C4-2B (cell line): Measurements from ENCODE around the gene PRPH.

Experiments used
- H3K27ac ChIP-seq: fragments of 450-650 bp; 2 replicates; pipeline ENCODE4 v1.5.1; 2017
- ZFX ChIP-seq: fragments of 450-650 bp; IDR thresholded peaks from 2 replicates; pipeline ENCODE4 v1.6.1; 2017
- TF ChIP-seq, protein P1 (sequence below): fragments of 450-650 bp; conservative IDR thresholded peaks from 2 replicates; pipeline ENCODE4 v1.5.1; 2017; ENCODE audit warnings: mild to moderate bottlenecking

PRPH gene

DNA sequence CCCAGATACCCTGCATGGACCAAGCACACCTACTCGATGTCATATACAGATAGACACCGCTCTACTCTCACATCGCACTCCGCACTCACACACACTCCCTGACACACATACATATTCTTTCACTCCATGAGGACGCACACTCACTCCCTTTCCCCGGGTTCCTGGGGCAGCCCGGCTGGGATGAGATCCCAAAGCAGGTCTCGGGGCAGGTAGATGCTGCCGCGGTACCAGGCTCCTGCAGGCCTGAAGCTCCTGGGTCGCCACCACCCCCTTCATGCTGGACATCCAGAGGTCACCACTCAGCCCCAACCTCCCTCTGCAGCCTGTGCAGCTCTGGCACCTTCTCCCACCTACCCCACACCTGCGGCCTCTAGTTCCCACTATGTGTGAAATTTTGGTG, 39.7 kb downstream of the PRPH start:
- TF ChIP-seq ZFX: no peak
- no peak overlapping the region for H3K27ac ChIP-seq

DNA sequence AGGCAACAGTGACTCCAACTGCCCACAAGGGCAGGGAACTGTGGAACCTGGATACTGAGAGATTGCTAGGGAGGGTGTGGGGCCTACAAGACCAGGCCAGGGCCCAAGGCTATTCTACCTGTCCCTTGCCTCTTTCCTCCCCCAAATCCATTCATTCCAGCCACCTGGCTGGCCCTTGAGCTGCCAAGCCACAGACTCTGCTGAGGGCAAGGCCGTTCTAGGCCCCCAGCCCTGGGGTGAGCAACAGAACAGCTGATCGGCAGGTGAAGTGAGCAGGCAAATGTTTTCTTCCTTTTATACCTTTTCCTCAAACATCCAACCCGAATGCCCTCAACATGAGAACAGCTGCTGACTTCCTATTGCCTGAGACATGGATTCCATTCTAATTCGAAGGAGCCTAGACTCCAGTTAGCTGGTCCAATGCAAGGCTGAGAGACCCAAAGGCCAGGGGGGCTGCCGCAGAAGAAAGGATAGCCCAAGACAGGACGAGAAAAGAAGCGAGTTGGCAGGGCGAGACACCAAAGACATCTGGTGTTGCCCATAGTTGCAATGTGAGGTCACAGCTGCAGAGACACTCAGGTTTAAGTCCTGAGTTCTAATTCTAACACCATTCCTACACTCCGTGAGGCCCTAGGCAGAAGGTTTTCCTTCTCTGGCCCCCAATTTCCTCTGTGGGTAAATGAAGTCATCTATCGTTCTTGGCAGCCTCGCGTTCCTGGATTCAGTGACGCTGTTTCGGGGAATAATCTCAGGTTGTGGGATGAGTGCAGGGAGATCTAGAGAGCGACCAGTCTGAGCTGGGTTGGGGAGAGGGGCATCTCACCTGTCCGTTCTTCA, 40.4 kb downstream of the PRPH start:
- TF ChIP-seq, protein P1, sequence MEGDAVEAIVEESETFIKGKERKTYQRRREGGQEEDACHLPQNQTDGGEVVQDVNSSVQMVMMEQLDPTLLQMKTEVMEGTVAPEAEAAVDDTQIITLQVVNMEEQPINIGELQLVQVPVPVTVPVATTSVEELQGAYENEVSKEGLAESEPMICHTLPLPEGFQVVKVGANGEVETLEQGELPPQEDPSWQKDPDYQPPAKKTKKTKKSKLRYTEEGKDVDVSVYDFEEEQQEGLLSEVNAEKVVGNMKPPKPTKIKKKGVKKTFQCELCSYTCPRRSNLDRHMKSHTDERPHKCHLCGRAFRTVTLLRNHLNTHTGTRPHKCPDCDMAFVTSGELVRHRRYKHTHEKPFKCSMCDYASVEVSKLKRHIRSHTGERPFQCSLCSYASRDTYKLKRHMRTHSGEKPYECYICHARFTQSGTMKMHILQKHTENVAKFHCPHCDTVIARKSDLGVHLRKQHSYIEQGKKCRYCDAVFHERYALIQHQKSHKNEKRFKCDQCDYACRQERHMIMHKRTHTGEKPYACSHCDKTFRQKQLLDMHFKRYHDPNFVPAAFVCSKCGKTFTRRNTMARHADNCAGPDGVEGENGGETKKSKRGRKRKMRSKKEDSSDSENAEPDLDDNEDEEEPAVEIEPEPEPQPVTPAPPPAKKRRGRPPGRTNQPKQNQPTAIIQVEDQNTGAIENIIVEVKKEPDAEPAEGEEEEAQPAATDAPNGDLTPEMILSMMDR: no peak
- TF ChIP-seq ZFX: no peak
- H3K27ac ChIP-seq: no peak overlapping the region

DNA sequence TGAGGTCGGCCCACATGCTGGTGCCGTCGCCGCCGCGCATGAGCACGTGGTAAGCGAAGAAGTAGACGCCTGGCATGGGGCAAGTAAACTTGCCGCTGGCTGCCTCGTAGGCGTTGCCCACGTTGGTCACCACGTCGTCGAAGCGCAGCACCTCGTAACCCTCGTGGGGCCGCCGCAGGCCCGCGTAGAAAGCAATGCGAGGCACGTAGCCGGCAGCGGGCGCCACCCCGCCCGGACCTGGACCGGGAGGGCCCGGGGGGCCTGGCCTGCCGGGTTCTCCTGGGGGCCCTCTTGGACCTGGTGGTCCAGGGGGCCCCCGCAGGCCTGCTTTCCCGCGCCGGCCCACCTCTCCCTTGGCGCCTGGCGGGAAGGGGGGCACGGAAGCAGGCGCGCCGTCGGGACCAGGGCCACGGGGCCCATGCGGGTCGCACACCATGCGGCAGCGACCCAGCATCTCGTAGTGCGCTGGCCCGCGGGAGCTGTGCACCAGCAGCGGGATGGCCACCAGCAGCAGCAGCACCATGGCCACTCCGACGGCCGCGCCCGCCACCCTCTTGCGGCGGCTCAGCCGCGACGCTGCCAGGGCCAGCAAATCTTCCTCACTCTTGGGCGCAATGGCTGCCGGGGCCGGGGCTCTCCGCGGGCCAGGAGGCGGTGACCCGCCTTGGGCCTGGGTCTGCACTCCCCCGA, 41.2 kb downstream of the PRPH start:
- TF ChIP-seq, protein P1: no peak
- TF ChIP-seq ZFX: no peak
- H3K27ac ChIP-seq: no peak overlapping the region

DNA sequence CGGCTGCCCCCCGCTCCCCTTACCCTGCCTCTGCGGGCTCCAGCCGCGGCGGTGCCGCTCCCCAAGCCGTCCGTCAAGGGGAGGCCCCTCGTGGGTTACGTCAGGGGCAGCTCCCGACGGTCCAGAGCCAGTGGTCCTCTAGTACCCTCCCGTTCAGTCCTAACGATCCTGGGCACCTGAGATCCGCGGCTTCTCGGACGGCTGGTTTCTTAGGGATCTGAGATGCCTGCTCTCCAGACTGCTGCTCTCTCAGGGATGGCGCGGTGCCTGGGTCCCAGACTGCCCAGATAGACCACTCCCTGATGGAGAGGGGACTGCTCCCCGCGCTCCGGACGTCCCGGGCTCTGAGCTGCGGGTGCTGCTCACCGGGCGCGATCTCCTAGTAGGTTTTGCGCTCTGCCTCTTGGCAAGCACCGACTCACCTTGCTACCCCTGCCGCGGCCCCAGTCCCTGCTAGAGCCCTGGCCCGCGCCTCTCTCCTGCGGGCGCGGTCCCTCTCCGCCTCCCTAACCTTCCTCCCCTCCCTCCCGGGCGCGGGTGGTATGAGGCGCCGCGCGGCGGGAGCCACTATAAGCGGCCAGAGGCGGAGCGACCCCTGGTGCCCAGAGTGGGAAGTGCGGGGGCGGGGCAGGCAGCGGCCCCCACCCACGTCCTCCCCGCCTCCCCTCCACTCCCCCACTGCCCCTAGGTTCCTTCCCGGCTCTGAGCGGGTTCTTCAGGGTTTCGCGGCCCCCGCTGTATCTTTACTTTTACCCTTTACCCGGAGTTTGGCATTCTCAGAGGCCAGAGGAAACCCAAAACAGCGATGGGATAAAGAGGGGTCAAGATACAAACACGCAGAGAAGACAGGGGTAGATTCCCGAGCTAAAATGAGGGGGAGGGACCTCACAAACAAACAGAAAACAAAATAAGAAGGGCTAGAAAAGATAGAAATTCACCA, 42.0 kb downstream of the PRPH start, which contains the start of gene C1QL4:
Gene C1QL4 (minus strand): TSS at position 544 of the 940 bp plus-strand sequence. CDS start 711 bp downstream, outside the sequence.
- no peak for TF ChIP-seq ZFX
- TF ChIP-seq, protein P1: peak; percentile 100
- H3K27ac ChIP-seq: no peak within 1 kb of the TSS; the same call in 1 of the 2 replicates

DNA sequence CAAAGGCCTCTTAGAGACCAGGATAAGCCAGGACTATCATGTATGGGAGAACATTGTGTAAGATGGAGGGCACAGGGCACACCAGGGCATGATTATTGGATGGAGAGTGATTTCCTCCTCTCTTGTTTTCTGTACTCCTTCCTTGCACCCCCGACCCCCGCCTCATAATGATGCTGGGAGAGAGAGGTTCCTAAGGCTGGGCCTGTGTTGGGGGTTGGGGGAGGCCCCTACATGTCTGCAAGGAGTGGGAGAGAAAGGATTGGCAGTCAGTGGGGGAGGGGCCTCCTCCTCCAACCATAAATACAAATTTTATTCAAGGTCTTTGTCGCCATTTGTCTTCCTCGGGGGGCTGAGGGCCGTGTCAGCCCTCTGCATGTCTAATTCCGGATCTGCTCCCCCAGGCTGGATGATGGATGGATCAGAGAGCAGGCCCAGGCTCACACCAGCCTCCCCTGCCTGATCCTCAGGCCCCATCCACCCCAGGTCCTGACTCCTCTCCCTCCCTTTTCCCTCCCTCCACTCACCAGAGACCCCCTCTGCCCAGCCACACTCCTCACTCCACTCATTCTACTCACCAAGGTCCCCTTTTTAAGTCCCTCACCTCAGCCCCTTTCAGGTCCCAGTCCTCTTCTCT, 44.0 kb downstream of the PRPH start:
- H3K27ac ChIP-seq: no peak overlapping the region
- no peak for TF ChIP-seq ZFX
- TF ChIP-seq, protein P1: no peak

DNA sequence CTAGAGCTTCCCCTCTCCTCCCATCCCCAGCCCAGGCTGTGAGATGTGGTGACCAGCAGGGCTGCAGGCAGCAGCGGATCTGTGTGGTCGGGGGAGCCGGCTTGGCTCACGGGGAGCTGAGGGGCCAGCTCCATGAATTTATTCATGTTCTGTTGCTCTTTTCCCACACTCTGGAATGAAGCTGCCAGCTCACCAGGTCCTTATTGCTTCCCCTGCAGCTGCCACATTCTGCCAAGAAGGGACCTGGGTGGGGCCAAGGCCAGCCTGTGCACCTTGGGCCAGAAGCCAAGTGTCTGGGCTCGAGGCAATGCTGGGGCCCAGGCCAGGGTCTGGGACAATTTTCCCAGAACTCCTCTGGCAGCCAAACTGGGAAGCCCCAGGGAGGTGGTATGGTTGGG, 44.5 kb downstream of the PRPH start:
- no peak for TF ChIP-seq ZFX
- TF ChIP-seq, protein P1: no peak
- no peak overlapping the region for H3K27ac ChIP-seq

DNA sequence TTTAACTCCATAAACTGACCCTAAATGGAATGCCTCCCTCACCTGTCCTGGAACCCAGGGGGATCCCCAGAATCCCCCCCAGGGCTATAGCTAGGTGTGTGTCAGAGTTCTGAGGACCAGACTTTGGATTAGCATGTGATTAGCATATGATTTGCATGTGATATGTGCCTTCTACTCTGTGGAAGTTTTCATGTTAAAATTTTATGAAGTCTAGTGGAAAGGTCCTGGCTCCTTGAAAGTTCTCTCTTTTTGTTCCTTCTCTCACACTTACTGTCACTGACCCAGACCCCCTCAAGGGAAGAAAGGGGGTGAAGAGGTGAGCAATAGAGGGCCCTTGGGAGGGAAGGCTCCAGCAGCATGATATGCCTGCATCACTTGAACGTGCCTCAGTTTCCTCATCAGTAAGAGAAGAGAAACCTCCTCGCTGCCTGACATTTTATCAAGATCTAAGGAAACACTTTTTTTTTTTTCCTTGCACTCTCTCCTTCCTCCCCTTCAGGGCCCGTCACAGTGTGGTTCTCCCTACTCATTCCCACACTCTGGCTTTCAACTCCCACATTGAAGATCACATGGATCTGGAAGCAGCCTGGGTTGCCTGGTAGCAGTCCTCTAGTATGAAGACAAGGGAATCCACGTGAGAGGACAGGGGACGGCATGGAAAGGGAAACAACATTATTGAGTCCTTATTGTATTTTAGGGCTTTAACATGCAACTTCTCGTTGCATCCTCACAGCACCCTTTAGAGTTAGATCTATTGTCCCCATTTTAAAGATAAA, 45.3 kb downstream of the PRPH start:
- TF ChIP-seq, protein P1: no peak
- no peak for TF ChIP-seq ZFX
- no peak overlapping the region for H3K27ac ChIP-seq
